ENCODE results near the gene DMGDH. TPM values are rescaled to one million over a fixed set of nuclear protein-coding genes. Genes with fewer than 3 reads are reported as not detected.

Gene DMGDH
- total RNA-seq, 5 donors from 2014 or later (not counting 1 experiment from before 2014, with no cell fraction given): 0.43 to 2.7 (median 0.70) TPM

DNA sequence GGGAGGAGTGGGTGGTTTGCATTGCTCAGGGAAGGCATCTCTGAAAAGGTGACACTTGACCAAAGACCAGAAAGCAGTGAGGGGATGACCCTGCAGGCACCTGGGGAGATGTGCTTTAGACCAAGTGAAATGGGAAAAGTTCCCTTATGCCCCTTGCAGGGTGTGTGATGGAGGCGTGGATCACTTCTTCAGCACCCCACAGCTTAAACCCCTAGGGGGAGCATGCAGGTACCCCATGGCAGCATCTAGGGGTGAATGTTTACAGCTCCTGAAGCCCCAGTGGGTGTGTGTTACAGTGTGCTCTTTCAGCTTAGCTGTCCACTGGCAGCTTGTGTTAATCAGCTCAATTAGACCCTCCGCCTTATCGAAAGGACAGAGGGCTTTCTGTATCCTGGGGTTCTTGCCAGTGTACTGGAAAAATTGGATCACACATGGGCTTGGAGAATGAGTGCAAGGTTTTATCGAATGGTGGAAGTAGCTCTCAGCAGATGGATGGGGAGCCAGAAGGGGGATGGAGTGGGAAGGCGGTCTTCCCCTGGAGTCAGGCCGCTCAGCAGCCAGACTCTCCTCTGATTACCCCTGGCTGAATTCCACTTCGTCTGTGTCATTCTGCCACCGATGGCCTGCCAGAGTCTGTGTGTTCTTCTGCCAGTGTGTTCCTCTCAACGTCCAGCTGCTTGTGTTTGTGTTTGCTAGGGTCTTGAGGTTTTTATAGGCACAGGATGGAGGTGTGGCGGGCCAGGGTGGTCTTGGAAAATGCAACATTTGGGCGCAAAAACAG is 6.4 kb upstream of the DMGDH start:
- Histone ChIP-seq H3K4me1 (ENCODE audit: control insufficient read depth in 1 of 2, extremely low read depth in 1 of 2, insufficient read depth in 2 of 2, low read length in 2 of 2) (no peaks in the 10 kb centered on the region), H3K27ac (ENCODE audit: low read length) (no peak overlapping the region), H3K36me3 (ENCODE audit: control insufficient read depth in 2 of 2, extremely low read depth in 1 of 2, insufficient read depth in 1 of 2, low read length in 1 of 2) (no peaks in the 10 kb centered on the region), H3K27me3 (replicated peaks in 1 of 2; ENCODE audit: control insufficient read depth in 2 of 2, extremely low read depth in 1 of 2, insufficient read depth in 2 of 2, low read length in 1 of 2) (peaks cover 0 to 4% of the 10 kb centered on the region in 2 experiments), H3K4me3 (ENCODE audit: control insufficient read depth in 1 of 2, extremely low read depth in 1 of 2, low read length in 1 of 2) (no peak overlapping the region), H3K9me3 (no peaks in the 10 kb centered on the region)
- Mint-ChIP-seq H3K27me3 (peaks cover 14 to 19% of the 10 kb centered on the region in 2 donors), H3K4me3 (no peak overlapping the region), H3K27ac (no peak overlapping the region), H3K9me3 (no peaks in the 10 kb centered on the region), H3K4me1 (no peaks in the 10 kb centered on the region), H3K36me3 (no peaks in the 10 kb centered on the region)
- CTCF ChIA-PET: no interaction called here
- ATAC-seq (replicated peaks in 1 of 4): no peak
- POLR2A ChIA-PET: interaction anchor here in 1 of 2 donors (0.6 kb wide), 1 partner anchor 1319 kb away, joined by 3 read pairs; no protein-coding TSS in a partner anchor
- 84% methylated on average over 5 of the region's 11 CpGs for WGBS (ENCODE audit: insufficient coverage)
- no peak for DNase-seq

DNA sequence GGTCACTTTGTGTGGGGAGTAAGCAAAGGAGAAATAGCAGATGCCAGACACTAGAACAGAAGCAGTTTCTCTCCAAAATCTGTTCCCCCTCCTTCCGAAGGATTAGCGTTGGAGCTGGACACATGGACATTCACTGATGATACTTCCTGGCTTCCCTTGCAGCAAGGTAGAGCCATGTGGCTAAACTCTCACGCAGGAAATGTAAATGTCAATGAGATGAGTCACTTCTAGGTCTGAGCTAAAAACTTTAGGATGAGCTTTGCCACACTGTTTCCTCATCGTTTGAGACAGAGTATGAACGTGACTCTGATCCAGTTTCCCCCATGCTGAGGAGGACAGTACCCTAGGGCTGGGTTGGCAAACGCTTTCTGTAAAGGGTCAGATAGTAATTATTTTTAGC is 5.2 kb upstream of the DMGDH start:
- no peaks in the 10 kb centered on the region for H3K36me3 Mint-ChIP-seq
- POLR2A ChIA-PET: no interaction called here
- DNase-seq (no peak), ATAC-seq (replicated peaks in 1 of 4) (no peak)
- no peaks in the 10 kb centered on the region for H3K4me1 Mint-ChIP-seq
- Histone ChIP-seq H3K4me1 (ENCODE audit: control insufficient read depth in 1 of 2, extremely low read depth in 1 of 2, insufficient read depth in 2 of 2, low read length in 2 of 2) (no peaks in the 10 kb centered on the region), H3K36me3 (ENCODE audit: control insufficient read depth in 2 of 2, extremely low read depth in 1 of 2, insufficient read depth in 1 of 2, low read length in 1 of 2) (no peaks in the 10 kb centered on the region), H3K9me3 (no peaks in the 10 kb centered on the region), H3K27ac (ENCODE audit: low read length) (no peak overlapping the region), H3K27me3 (replicated peaks in 1 of 2; ENCODE audit: control insufficient read depth in 2 of 2, extremely low read depth in 1 of 2, insufficient read depth in 2 of 2, low read length in 1 of 2) (peaks cover 0 to 13% of the 10 kb centered on the region in 2 experiments), H3K4me3 (ENCODE audit: control insufficient read depth in 1 of 2, extremely low read depth in 1 of 2, low read length in 1 of 2) (no peak overlapping the region)
- WGBS (ENCODE audit: insufficient coverage): 82% methylated on average over 4 of the region's 6 CpGs
- H3K27ac Mint-ChIP-seq: no peak overlapping the region
- H3K27me3 Mint-ChIP-seq: peaks cover 26 to 29% of the 10 kb centered on the region in 2 donors
- no peaks in the 10 kb centered on the region for H3K9me3 Mint-ChIP-seq
- H3K4me3 Mint-ChIP-seq: no peak overlapping the region
- CTCF ChIA-PET: no interaction called here

DNA sequence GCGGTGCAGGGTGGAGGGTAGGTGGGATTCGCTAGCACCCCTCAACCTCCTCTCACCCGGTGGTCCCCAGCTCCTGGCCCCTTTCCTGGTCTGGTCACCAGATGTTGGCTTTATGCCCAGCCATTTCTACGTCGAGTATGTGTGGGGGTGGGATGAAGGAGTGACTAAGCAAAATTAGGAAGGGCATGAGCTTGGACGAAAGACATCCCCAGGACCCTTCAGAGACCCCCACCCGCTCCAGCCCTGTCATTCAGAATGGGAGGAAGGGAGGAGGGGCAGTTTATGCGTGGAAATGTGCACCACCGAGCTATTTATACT is 835 bp upstream of the DMGDH start:
- Mint-ChIP-seq H3K4me3 (no peak overlapping the region), H3K36me3 (no peaks in the 10 kb centered on the region), H3K4me1 (peaks cover 0 to 2% (median 2%) of the 10 kb centered on the region in 3 donors), H3K9me3 (no peaks in the 10 kb centered on the region), H3K27ac (no peak overlapping the region), H3K27me3 (peaks cover 43 to 45% of the 10 kb centered on the region in 2 donors)
- ChIA-PET POLR2A (no interaction called here), CTCF (no interaction called here)
- DNase-seq (no peak), ATAC-seq (replicated peaks in 1 of 4) (no peak)
- Histone ChIP-seq H3K4me1 (ENCODE audit: control insufficient read depth in 1 of 2, extremely low read depth in 1 of 2, insufficient read depth in 2 of 2, low read length in 2 of 2) (no peaks in the 10 kb centered on the region), H3K27ac (ENCODE audit: low read length) (no peak overlapping the region), H3K9me3 (no peaks in the 10 kb centered on the region), H3K27me3 (replicated peaks in 1 of 2; ENCODE audit: control insufficient read depth in 2 of 2, extremely low read depth in 1 of 2, insufficient read depth in 2 of 2, low read length in 1 of 2) (peaks cover 3 to 15% of the 10 kb centered on the region in 2 experiments), H3K4me3 (ENCODE audit: control insufficient read depth in 1 of 2, extremely low read depth in 1 of 2, low read length in 1 of 2) (no peak overlapping the region), H3K36me3 (ENCODE audit: control insufficient read depth in 2 of 2, extremely low read depth in 1 of 2, insufficient read depth in 1 of 2, low read length in 1 of 2) (no peaks in the 10 kb centered on the region)
- WGBS (ENCODE audit: insufficient coverage): no CpG with 5 or more reads among the region's 9 CpGs

DNA sequence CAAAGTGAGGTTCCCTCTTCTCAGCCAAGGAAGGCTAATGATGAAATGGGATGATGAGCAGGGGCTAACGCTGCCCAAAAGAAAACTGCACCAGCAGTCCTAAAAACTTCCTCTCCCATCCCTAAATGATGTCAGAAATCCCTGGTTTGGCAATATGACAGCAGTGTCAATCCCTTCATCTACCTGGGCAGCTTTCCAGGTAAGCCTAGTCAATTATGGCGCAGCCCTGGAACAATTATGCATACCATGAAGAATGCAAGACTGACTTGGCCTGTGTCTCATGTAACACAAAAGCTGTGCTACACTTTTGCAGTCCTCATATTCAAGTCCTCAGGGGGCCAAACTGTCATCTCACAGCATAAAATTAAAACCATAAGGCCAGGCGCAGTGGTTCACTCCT is 7.0 kb downstream of the DMGDH start:
- ChIA-PET POLR2A (no interaction called here), CTCF (no interaction called here)
- Histone ChIP-seq H3K4me1 (ENCODE audit: control insufficient read depth in 1 of 2, extremely low read depth in 1 of 2, insufficient read depth in 2 of 2, low read length in 2 of 2) (no peaks in the 10 kb centered on the region), H3K27me3 (replicated peaks in 1 of 2; ENCODE audit: control insufficient read depth in 2 of 2, extremely low read depth in 1 of 2, insufficient read depth in 2 of 2, low read length in 1 of 2) (no peaks in the 10 kb centered on the region), H3K9me3 (no peaks in the 10 kb centered on the region), H3K36me3 (ENCODE audit: control insufficient read depth in 2 of 2, extremely low read depth in 1 of 2, insufficient read depth in 1 of 2, low read length in 1 of 2) (no peaks in the 10 kb centered on the region), H3K27ac (ENCODE audit: low read length) (no peak overlapping the region), H3K4me3 (ENCODE audit: control insufficient read depth in 1 of 2, extremely low read depth in 1 of 2, low read length in 1 of 2) (no peak overlapping the region)
- H3K27ac Mint-ChIP-seq: no peak overlapping the region
- 73% methylated on average over 1 of the region's 3 CpGs for WGBS (ENCODE audit: insufficient coverage)
- no peaks in the 10 kb centered on the region for H3K4me1 Mint-ChIP-seq
- H3K36me3 Mint-ChIP-seq: no peaks in the 10 kb centered on the region
- H3K27me3 Mint-ChIP-seq: peaks cover 9 to 22% of the 10 kb centered on the region in 2 donors
- ATAC-seq (replicated peaks in 1 of 4) (no peak), DNase-seq (no peak)
- no peaks in the 10 kb centered on the region for H3K9me3 Mint-ChIP-seq
- H3K4me3 Mint-ChIP-seq: no peak overlapping the region

DNA sequence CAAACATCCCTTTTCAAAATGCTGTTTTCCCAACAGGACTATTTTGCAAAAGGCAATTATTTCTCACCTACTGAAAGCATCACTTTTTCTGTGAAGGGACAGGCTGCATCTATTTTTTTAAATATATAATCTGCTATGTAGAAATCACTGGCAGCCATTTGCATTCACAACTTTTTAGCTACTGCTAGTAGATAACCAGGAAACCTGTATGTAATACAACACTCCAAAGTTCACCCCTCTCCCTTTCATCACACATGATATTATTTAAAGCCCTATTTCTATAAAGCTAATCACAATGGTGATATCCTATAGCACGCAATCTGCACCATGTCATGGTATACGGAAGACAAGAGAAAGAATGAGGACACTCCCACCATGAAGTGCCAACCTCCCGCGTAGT is 9.8 kb downstream of the DMGDH start:
- H3K27me3 ChIP-seq (replicated peaks in 1 of 2; ENCODE audit: control insufficient read depth in 2 of 2, extremely low read depth in 1 of 2, insufficient read depth in 2 of 2, low read length in 1 of 2): no peaks in the 10 kb centered on the region
- H3K9me3 ChIP-seq: no peaks in the 10 kb centered on the region
- H3K36me3 Mint-ChIP-seq: no peaks in the 10 kb centered on the region
- no peak for DNase-seq
- H3K27me3 Mint-ChIP-seq: peaks cover 3 to 18% of the 10 kb centered on the region in 2 donors
- H3K4me1 ChIP-seq (ENCODE audit: control insufficient read depth in 1 of 2, extremely low read depth in 1 of 2, insufficient read depth in 2 of 2, low read length in 2 of 2): no peaks in the 10 kb centered on the region
- CTCF ChIA-PET: no interaction called here
- no peaks in the 10 kb centered on the region for H3K4me1 Mint-ChIP-seq
- H3K36me3 ChIP-seq (ENCODE audit: control insufficient read depth in 2 of 2, extremely low read depth in 1 of 2, insufficient read depth in 1 of 2, low read length in 1 of 2): no peaks in the 10 kb centered on the region
- WGBS (ENCODE audit: insufficient coverage): 80% methylated on average over 1 of the region's 4 CpGs
- H3K4me3 ChIP-seq (ENCODE audit: control insufficient read depth in 1 of 2, extremely low read depth in 1 of 2, low read length in 1 of 2): no peak overlapping the region
- H3K9me3 Mint-ChIP-seq: no peaks in the 10 kb centered on the region
- POLR2A ChIA-PET: no interaction called here
- ATAC-seq (replicated peaks in 1 of 4): no peak
- H3K27ac ChIP-seq (ENCODE audit: low read length): no peak overlapping the region
- H3K4me3 Mint-ChIP-seq: no peak overlapping the region
- no peak overlapping the region for H3K27ac Mint-ChIP-seq

DNA sequence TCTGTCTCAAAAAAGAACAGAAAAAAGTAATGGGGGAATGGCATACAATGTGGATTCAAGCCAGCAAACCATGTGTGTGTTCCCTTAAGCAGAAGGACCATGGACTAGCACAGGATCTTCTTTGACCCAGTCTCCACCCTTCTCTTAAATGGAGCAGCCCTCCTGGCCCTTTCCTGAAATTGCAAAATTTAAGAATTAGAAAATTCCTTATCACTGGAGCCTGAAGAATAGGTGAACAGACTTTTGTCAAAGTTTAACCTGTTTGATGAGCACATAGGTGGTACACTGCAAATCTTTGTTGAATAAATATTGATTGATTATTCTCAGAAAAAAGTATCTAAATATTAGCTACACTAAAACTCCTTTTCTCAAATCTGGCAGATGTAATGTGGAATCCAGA is 12.6 kb downstream of the DMGDH start:
- Mint-ChIP-seq H3K4me3 (no peak overlapping the region), H3K27me3 (peaks cover 5 to 17% of the 10 kb centered on the region in 2 donors), H3K9me3 (peaks cover 0 to 4% (median 0%) of the 10 kb centered on the region in 3 donors), H3K27ac (no peak overlapping the region), H3K36me3 (no peaks in the 10 kb centered on the region), H3K4me1 (no peaks in the 10 kb centered on the region)
- H3K36me3 ChIP-seq (ENCODE audit: control insufficient read depth in 2 of 2, extremely low read depth in 1 of 2, insufficient read depth in 1 of 2, low read length in 1 of 2): no peaks in the 10 kb centered on the region
- no peaks in the 10 kb centered on the region for H3K4me1 ChIP-seq (ENCODE audit: control insufficient read depth in 1 of 2, extremely low read depth in 1 of 2, insufficient read depth in 2 of 2, low read length in 2 of 2)
- ChIA-PET POLR2A (no interaction called here), CTCF (no interaction called here)
- no peak for DNase-seq
- no peak for ATAC-seq (replicated peaks in 1 of 4)
- no peak overlapping the region for H3K4me3 ChIP-seq (ENCODE audit: control insufficient read depth in 1 of 2, extremely low read depth in 1 of 2, low read length in 1 of 2)
- H3K9me3 ChIP-seq: no peaks in the 10 kb centered on the region
- no peaks in the 10 kb centered on the region for H3K27me3 ChIP-seq (replicated peaks in 1 of 2; ENCODE audit: control insufficient read depth in 2 of 2, extremely low read depth in 1 of 2, insufficient read depth in 2 of 2, low read length in 1 of 2)
- H3K27ac ChIP-seq (ENCODE audit: low read length): no peak overlapping the region

DNA sequence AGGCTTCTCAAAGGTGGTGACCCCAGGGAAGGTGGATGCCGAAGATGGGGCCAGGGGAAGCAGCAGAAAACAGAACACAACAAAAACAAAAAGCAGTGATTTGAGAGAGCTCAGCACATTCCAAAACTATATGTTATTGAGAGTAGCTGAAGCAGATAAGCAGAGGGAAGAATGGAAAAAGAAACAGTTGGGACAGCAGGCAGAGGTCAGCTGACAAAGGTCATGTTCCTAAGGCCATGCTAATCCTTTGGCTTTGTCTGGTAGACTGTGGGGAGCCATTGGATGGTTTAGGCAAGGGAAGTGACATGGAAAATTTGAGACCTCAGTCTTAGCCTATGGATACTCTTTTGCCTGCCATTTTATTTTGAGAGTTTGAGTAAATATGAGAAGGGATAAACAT is 14.5 kb downstream of the DMGDH start:
- ATAC-seq (replicated peaks in 1 of 4): no peak

More for the DNA sequence above, 14.5 kb downstream of the DMGDH start:
- Histone ChIP-seq H3K4me3 (ENCODE audit: control insufficient read depth in 1 of 2, extremely low read depth in 1 of 2, low read length in 1 of 2) (no peak overlapping the region), H3K27me3 (replicated peaks in 1 of 2; ENCODE audit: control insufficient read depth in 2 of 2, extremely low read depth in 1 of 2, insufficient read depth in 2 of 2, low read length in 1 of 2) (no peaks in the 10 kb centered on the region), H3K4me1 (ENCODE audit: control insufficient read depth in 1 of 2, extremely low read depth in 1 of 2, insufficient read depth in 2 of 2, low read length in 2 of 2) (no peaks in the 10 kb centered on the region), H3K9me3 (no peaks in the 10 kb centered on the region), H3K36me3 (ENCODE audit: control insufficient read depth in 2 of 2, extremely low read depth in 1 of 2, insufficient read depth in 1 of 2, low read length in 1 of 2) (no peaks in the 10 kb centered on the region), H3K27ac (ENCODE audit: low read length) (no peak overlapping the region)
- ChIA-PET CTCF (no interaction called here), POLR2A (no interaction called here)
- no CpG with 5 or more reads among the region's 1 CpG for WGBS (ENCODE audit: insufficient coverage)
- no peak for DNase-seq
- Mint-ChIP-seq H3K4me3 (no peak overlapping the region), H3K27ac (no peak overlapping the region), H3K36me3 (no peaks in the 10 kb centered on the region), H3K4me1 (no peaks in the 10 kb centered on the region), H3K27me3 (peaks cover 2 to 12% of the 10 kb centered on the region in 2 donors), H3K9me3 (peaks cover 0 to 4% (median 2%) of the 10 kb centered on the region in 3 donors)
